SK-N-SH (cell line): ENCODE data around the gene PXN.

Source experiments
- EP300 ChIP-seq, 2 experiments: IDR thresholded peaks; 2 replicates each; pipeline versions ENCODE4 v1.4.0 to v1.6.1; 2012; ENCODE audit warnings: borderline replicate concordance in 1 of 2, low read depth in 1 of 2, low read length in 1 of 2
- SMC3 ChIP-seq: IDR thresholded peaks from 2 replicates; pipeline ENCODE4 v1.6.1; 2012; ENCODE audit warnings: low read depth, low read length, improper control_type of control experiment
- TF ChIP-seq, protein P1 (sequence below): fragments of 200-600 bp; sonication (generic); IDR thresholded peaks from 2 replicates; pipeline ENCODE4 v1.6.1; 2017; ENCODE audit warnings: antibody characterized with exemption, mild to moderate bottlenecking, moderate library complexity
- TF ChIP-seq, protein P2 (sequence below): IDR thresholded peaks from 2 replicates; pipeline ENCODE4 v1.4.0; 2012; ENCODE audit warnings: low read depth

DNA sequence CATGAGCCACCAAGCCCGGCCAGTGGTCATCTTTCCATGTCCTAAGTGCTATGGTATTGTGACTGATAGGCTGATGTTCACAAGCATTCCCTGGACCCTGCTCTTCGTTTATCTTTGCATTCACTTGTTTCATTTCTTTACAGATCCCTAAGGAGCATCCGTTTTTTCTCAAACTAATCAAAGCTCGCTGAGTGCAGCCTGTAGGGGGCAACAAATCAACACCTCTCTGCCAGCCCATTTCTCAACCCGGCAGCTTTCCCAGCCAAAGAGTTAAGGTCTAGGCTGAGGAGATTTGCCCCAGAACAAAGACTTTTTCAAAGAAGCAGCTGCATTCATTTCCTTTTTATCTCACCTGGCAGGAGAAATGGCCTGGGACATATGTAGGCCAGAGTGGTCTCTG lies 48.7 kb upstream of the PXN start:
- TF ChIP-seq, protein P1, sequence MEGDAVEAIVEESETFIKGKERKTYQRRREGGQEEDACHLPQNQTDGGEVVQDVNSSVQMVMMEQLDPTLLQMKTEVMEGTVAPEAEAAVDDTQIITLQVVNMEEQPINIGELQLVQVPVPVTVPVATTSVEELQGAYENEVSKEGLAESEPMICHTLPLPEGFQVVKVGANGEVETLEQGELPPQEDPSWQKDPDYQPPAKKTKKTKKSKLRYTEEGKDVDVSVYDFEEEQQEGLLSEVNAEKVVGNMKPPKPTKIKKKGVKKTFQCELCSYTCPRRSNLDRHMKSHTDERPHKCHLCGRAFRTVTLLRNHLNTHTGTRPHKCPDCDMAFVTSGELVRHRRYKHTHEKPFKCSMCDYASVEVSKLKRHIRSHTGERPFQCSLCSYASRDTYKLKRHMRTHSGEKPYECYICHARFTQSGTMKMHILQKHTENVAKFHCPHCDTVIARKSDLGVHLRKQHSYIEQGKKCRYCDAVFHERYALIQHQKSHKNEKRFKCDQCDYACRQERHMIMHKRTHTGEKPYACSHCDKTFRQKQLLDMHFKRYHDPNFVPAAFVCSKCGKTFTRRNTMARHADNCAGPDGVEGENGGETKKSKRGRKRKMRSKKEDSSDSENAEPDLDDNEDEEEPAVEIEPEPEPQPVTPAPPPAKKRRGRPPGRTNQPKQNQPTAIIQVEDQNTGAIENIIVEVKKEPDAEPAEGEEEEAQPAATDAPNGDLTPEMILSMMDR, result peak; percentile 50
- TF ChIP-seq SMC3, result no peak
- TF ChIP-seq, protein P2, sequence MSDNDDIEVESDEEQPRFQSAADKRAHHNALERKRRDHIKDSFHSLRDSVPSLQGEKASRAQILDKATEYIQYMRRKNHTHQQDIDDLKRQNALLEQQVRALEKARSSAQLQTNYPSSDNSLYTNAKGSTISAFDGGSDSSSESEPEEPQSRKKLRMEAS, result no peak
- TF ChIP-seq EP300 (IDR thresholded peaks at IDR 0.05; ENCODE audit: borderline replicate concordance in 1 of 2, low read depth in 1 of 2, low read length in 1 of 2), result no peak
